Mucosa of stomach (tissue), 1 donor: ENCODE measurements around the gene S1PR4.
"Not testable (repeated sequence)": the region's sequence is repeated elsewhere in the genome, so short reads cannot be mapped to it uniquely, and the experiment has no call there.

Experiments
- H3K27me3 ChIP-seq: one replicate; pipeline ENCODE4 v1.7.0; 2013; ENCODE audit warnings: mild to moderate bottlenecking, low read length; ENCODE audit not compliant: control insufficient read depth, insufficient read depth
- H3K36me3 ChIP-seq: one replicate; pipeline ENCODE4 v1.7.0; 2013; ENCODE audit warnings: low read length; ENCODE audit not compliant: control insufficient read depth, insufficient read depth
- H3K4me1 ChIP-seq: one replicate; pipeline ENCODE4 v1.7.0; 2013; ENCODE audit warnings: mild to moderate bottlenecking, low read length; ENCODE audit not compliant: control insufficient read depth, insufficient read depth
- H3K4me3 ChIP-seq: one replicate; pipeline ENCODE4 v1.7.0; 2013; ENCODE audit warnings: low read length
- H3K9ac ChIP-seq: one replicate; pipeline ENCODE4 v1.7.0; 2013; ENCODE audit warnings: mild to moderate bottlenecking, low read length, moderate library complexity
- H3K9me3 ChIP-seq: one replicate; pipeline ENCODE4 v1.7.0; 2013; ENCODE audit warnings: mild to moderate bottlenecking, low read length, moderate library complexity; ENCODE audit not compliant: control insufficient read depth
- donor health status: Pancreatic carcinoma.

S1PR4 gene

GRCh38 chr19:3154957-3155736, 23.4 kb upstream of the S1PR4 start:
- Histone ChIP-seq H3K4me1 (no peaks in the 10 kb centered on the region), H3K9ac (no peak overlapping the region), H3K9me3 (no peaks in the 10 kb centered on the region), H3K27me3 (no peaks in the 10 kb centered on the region), H3K4me3 (no peak overlapping the region), H3K36me3 (peaks cover 6% of the 10 kb centered on the region)

- H3K27me3 ChIP-seq: no peaks in the 10 kb centered on the region
- no peaks in the 10 kb centered on the region for H3K4me1 ChIP-seq
- H3K9ac ChIP-seq: no peak overlapping the region
- H3K9me3 ChIP-seq: no peaks in the 10 kb centered on the region
- no peak overlapping the region for H3K4me3 ChIP-seq
- H3K36me3 ChIP-seq: peaks cover 6% of the 10 kb centered on the region
These were observed 21.3 kb upstream of the S1PR4 start for GRCh38 chr19:3157096-3157845.

- no peaks in the 10 kb centered on the region for H3K27me3 ChIP-seq
- H3K9me3 ChIP-seq: no peaks in the 10 kb centered on the region
- H3K4me3 ChIP-seq: no peak overlapping the region
- no peaks in the 10 kb centered on the region for H3K4me1 ChIP-seq
- no peak overlapping the region for H3K9ac ChIP-seq
- H3K36me3 ChIP-seq: peaks cover 6% of the 10 kb centered on the region
These were observed 19.0 kb upstream of the S1PR4 start for GRCh38 chr19:3159565-3159964.

- H3K9ac ChIP-seq: no peak overlapping the region
- H3K9me3 ChIP-seq: no peaks in the 10 kb centered on the region
- H3K4me1 ChIP-seq: no peaks in the 10 kb centered on the region
- peaks cover 6% of the 10 kb centered on the region for H3K36me3 ChIP-seq
- H3K4me3 ChIP-seq: no peak overlapping the region
- no peaks in the 10 kb centered on the region for H3K27me3 ChIP-seq
These were observed 18.4 kb upstream of the S1PR4 start for GRCh38 chr19:3160219-3160618.

- no peaks in the 10 kb centered on the region for H3K27me3 ChIP-seq
- H3K4me1 ChIP-seq: no peaks in the 10 kb centered on the region
- H3K9me3 ChIP-seq: no peaks in the 10 kb centered on the region
- H3K9ac ChIP-seq: no peak overlapping the region
- no peaks in the 10 kb centered on the region for H3K36me3 ChIP-seq
- no peak overlapping the region for H3K4me3 ChIP-seq
These were observed 17.1 kb upstream of the S1PR4 start for GRCh38 chr19:3161453-3161852.

GRCh38 chr19:3162418-3163229, 15.9 kb upstream of the S1PR4 start:
- Histone ChIP-seq H3K9me3 (no peaks in the 10 kb centered on the region), H3K4me3 (no peak overlapping the region), H3K4me1 (no peaks in the 10 kb centered on the region), H3K9ac (no peak overlapping the region), H3K36me3 (no peaks in the 10 kb centered on the region), H3K27me3 (no peaks in the 10 kb centered on the region)

- H3K9me3 ChIP-seq: no peaks in the 10 kb centered on the region
- H3K4me3 ChIP-seq: no peak overlapping the region
- H3K27me3 ChIP-seq: no peaks in the 10 kb centered on the region
- no peak overlapping the region for H3K9ac ChIP-seq
- no peaks in the 10 kb centered on the region for H3K36me3 ChIP-seq
- H3K4me1 ChIP-seq: no peaks in the 10 kb centered on the region
These were observed 15.2 kb upstream of the S1PR4 start for GRCh38 chr19:3163230-3163886.

GRCh38 chr19:3163943-3164342, 14.6 kb upstream of the S1PR4 start:
- Histone ChIP-seq H3K27me3 (no peaks in the 10 kb centered on the region), H3K36me3 (no peaks in the 10 kb centered on the region), H3K9me3 (no peaks in the 10 kb centered on the region)

GRCh38 chr19:3167533-3168272, 10.9 kb upstream of the S1PR4 start:
- no peak overlapping the region for H3K9ac ChIP-seq
- H3K4me1 ChIP-seq: peaks cover 16% of the 10 kb centered on the region
- no peaks in the 10 kb centered on the region for H3K27me3 ChIP-seq
- no peaks in the 10 kb centered on the region for H3K9me3 ChIP-seq
- no peak overlapping the region for H3K4me3 ChIP-seq
- H3K36me3 ChIP-seq: no peaks in the 10 kb centered on the region

More at GRCh38 chr19:3163943-3164342, 14.6 kb upstream of the S1PR4 start:
- no peaks in the 10 kb centered on the region for H3K4me1 ChIP-seq
- no peak overlapping the region for H3K9ac ChIP-seq
- H3K4me3 ChIP-seq: no peak overlapping the region

- Histone ChIP-seq H3K27me3 (no peaks in the 10 kb centered on the region), H3K9ac (peak overlapping the region; percentile 42), H3K4me1 (peaks cover 30% of the 10 kb centered on the region), H3K4me3 (no peak overlapping the region), H3K36me3 (no peaks in the 10 kb centered on the region), H3K9me3 (no peaks in the 10 kb centered on the region)
These were observed 6.5 kb upstream of the S1PR4 start for GRCh38 chr19:3171894-3172672.

- H3K36me3 ChIP-seq, H3K27me3 ChIP-seq, H3K4me3 ChIP-seq, H3K9me3 ChIP-seq: not testable (repeated sequence)
- Histone ChIP-seq H3K9ac (peak overlapping the region; percentile 42), H3K4me1 (peaks cover 36% of the 10 kb centered on the region)
These were observed 5.9 kb upstream of the S1PR4 start for GRCh38 chr19:3172673-3173000.
